GM23338 (cell line): Measurements from ENCODE around the gene NEB. TPM values are rescaled to one million over a fixed set of nuclear protein-coding genes. Genes with fewer than 3 reads are reported as not detected.

Source experiments
- ATAC-seq: fragments of 200-7000 bp; cut with Tn5 transposase; 3 replicates; pipeline ENCODE4 v1.9.1; 2020
- DNase-seq: peaks from one replicate; pipeline ENCODE4 v3.0.0-alpha.2; 2015; ENCODE audit warnings: low spot score
- H2AFZ ChIP-seq: fragments of 200-600 bp; sonication (generic); 2 replicates; pipeline ENCODE4 v1.8.0; 2016; ENCODE audit warnings: antibody characterized with exemption, mild to moderate bottlenecking, moderate library complexity
- H3F3A ChIP-seq: fragments of 200-600 bp; sonication (generic); replicated peaks from 2 replicates; pipeline ENCODE4 v1.8.0; 2017; ENCODE audit warnings: antibody characterized with exemption, mixed run types, low read depth
- H3K27ac ChIP-seq: fragments of 200-600 bp; sonication (generic); 2 replicates; pipeline ENCODE4 v1.6.1; 2016; ENCODE audit warnings: low read depth
- H3K27me3 ChIP-seq: fragments of 200-600 bp; sonication (generic); 2 replicates; pipeline ENCODE4 v1.8.0; 2016; ENCODE audit warnings: mild to moderate bottlenecking, mixed run types, moderate library complexity; ENCODE audit not compliant: insufficient read depth
- H3K36me3 ChIP-seq: fragments of 200-600 bp; sonication (generic); 2 replicates; pipeline ENCODE4 v1.8.0; 2016; ENCODE audit warnings: mild to moderate bottlenecking; ENCODE audit not compliant: insufficient read depth
- H3K4me1 ChIP-seq: fragments of 200-600 bp; sonication (generic); 2 replicates; pipeline ENCODE4 v1.8.0; 2016; ENCODE audit warnings: mild to moderate bottlenecking, moderate library complexity; ENCODE audit not compliant: insufficient read depth
- H3K4me2 ChIP-seq: fragments of 200-600 bp; sonication (generic); 2 replicates; pipeline ENCODE4 v1.7.1; 2017; ENCODE audit warnings: mixed run types
- H3K4me3 ChIP-seq: fragments of 200-600 bp; sonication (generic); 2 replicates; pipeline ENCODE4 v1.6.1; 2016; ENCODE audit warnings: mixed run types
- H3K79me2 ChIP-seq: fragments of 200-600 bp; sonication (generic); replicated peaks from 2 replicates; pipeline ENCODE4 v1.8.0; 2017; ENCODE audit warnings: mild to moderate bottlenecking; ENCODE audit not compliant: insufficient read depth
- H3K9me2 ChIP-seq: fragments of 200-600 bp; sonication (generic); 2 replicates; pipeline ENCODE4 v1.8.0; 2017; ENCODE audit not compliant: insufficient read depth
- H4K20me1 ChIP-seq: fragments of 200-600 bp; sonication (generic); replicated peaks from 2 replicates; pipeline ENCODE4 v1.8.0; 2017; ENCODE audit warnings: mild to moderate bottlenecking; ENCODE audit not compliant: insufficient read depth
- H3K27ac Mint-ChIP-seq: 2 replicates; pipeline ENCODE4 v1.8.0; 2020; ENCODE audit warnings: inconsistent platforms, mild to moderate bottlenecking, moderate library complexity, mixed read lengths
- H3K27me3 Mint-ChIP-seq: 3 replicates; pipeline ENCODE4 v1.8.0; 2022; ENCODE audit warnings: low read depth, mild to moderate bottlenecking, moderate library complexity, mixed read lengths, inconsistent platforms; ENCODE audit not compliant: insufficient read depth, poor library complexity
- H3K36me3 Mint-ChIP-seq: 3 replicates; pipeline ENCODE4 v1.8.0; 2021; ENCODE audit warnings: low read depth, mild to moderate bottlenecking, inconsistent platforms, moderate library complexity, mixed read lengths
- H3K4me1 Mint-ChIP-seq: 3 replicates; pipeline ENCODE4 v1.8.0; 2020; ENCODE audit warnings: mild to moderate bottlenecking, inconsistent platforms, mixed read lengths
- H3K4me3 Mint-ChIP-seq: 3 replicates; pipeline ENCODE4 v1.8.0; 2021; ENCODE audit warnings: moderate library complexity, mild to moderate bottlenecking, inconsistent platforms, mixed read lengths
- H3K9me3 Mint-ChIP-seq: 3 replicates; pipeline ENCODE4 v1.8.0; 2020; ENCODE audit warnings: moderate library complexity, mild to moderate bottlenecking, inconsistent platforms, mixed read lengths
- CTCF ChIP-seq, 2 experiments: fragments of 200-600 bp in 1 of 2; sonication (generic) in 1 of 2; conservative IDR thresholded peaks; 2 replicates each; pipeline versions ENCODE4 v1.5.1 to v1.6.1; 2016 to 2017; ENCODE audit warnings: antibody characterized with exemption in 2 of 2, low read depth in 2 of 2, mild to moderate bottlenecking in 2 of 2, moderate library complexity in 1 of 2
- STAT1 ChIP-seq: IDR thresholded peaks from one replicate; pipeline ENCODE4 v1.6.1; 2016; ENCODE audit warnings: antibody characterized with exemption; ENCODE audit not compliant: unreplicated experiment
- polyA plus RNA-seq: library from polyadenylated mRNA; unstranded; fragments of >200 nt; fragmentation: Nextera tagmentation; extraction: Ambion mirVana; gene quantifications from 2 replicates; pipeline ENCODE4 v1.2.1, GENCODE V29; 2016
- total RNA-seq: library from RNA; depleted of rRNA; stranded (reverse); fragments of >200 nt; shearing (Covaris generic); gene quantifications from 2 replicates; pipeline ENCODE4 v1.2.3, GENCODE V29; 2014; rRNA removed

Gene NEB
- total and polyA plus RNA-seq, 2 experiments from 2014 or later: 6.2 to 13.7 TPM

DNA sequence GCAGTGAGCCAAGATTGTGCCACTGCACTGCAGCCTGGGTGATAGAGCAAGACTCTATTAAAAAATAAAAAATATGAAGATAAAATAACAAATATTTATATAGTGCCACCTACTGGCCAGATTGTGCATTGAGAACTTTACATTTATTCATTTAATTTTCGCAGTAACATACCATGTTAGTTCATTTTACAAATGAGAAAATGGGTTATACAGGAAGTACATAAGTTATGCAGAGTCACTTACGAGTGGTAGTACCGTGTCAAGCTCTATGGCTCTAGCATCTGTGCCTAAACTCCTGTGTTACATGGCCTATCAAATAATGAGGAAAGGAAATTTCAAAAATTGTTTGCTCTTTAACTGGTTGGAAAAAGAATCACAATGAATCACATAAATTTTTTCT, 296.6 kb downstream of the NEB start:
- Histone ChIP-seq H3K36me3 (peaks cover 81% of the 10 kb centered on the region), H2AFZ (no peak overlapping the region), H3K27me3 (no peaks in the 10 kb centered on the region), H3K4me1 (no peaks in the 10 kb centered on the region), H4K20me1 (peaks cover 25% of the 10 kb centered on the region), H3K4me2 (no peak overlapping the region), H3F3A (0 out of 2 replicates have a peak, but pooled peaks cover 8% of the 10 kb centered on the region), H3K27ac (no peak overlapping the region), H3K4me3 (no peak overlapping the region), H3K9me2 (no peaks in the 10 kb centered on the region), H3K79me2 (peaks cover 24% of the 10 kb centered on the region)
- TF ChIP-seq CTCF (conservative IDR thresholded peaks at IDR 0.05; ENCODE audit: low read depth in 2 of 2) (peak in 1 of 2 experiments; percentile 64; a peak in 3 of 4 replicates), STAT1 (no peak)
- peaks cover 89% of the 10 kb centered on the region for H3K36me3 Mint-ChIP-seq
- no peak overlapping the region for H3K4me3 Mint-ChIP-seq
- no peak overlapping the region for H3K27ac Mint-ChIP-seq
- peak; percentile 30 for DNase-seq
- ATAC-seq: no peak
- H3K4me1 Mint-ChIP-seq: no peaks in the 10 kb centered on the region; the same call in 2 of the 3 replicates
- H3K27me3 Mint-ChIP-seq: no peaks in the 10 kb centered on the region
- H3K9me3 Mint-ChIP-seq: no peaks in the 10 kb centered on the region

Other genes starting within 250 kb of the NEB start
- 90.1 and 104 TPM in 2 replicates for gene ARL5A, start 93.9 kb upstream of the NEB start, total RNA-seq
- 26.8 TPM in 2 replicates for gene ARL5A, start 93.9 kb upstream of the NEB start, polyA plus RNA-seq